HEK293 (cell line): ENCODE data around the gene CEBPA.
A peak's percentile ranks its signal among the peaks of the same experiment; 100 is the strongest.

Experiments
- CTCF ChIA-PET: fragments of 350-600 bp; formaldehyde crosslinking; extraction: SDS; loops from one replicate; lab custom pipeline; 2021; ENCODE audit warnings: antibody characterized with exemption; lab: Yijun Ruan, JAX
- POLR2A ChIA-PET: fragments of 300-600 bp; formaldehyde crosslinking; extraction: SDS; loops from one replicate; lab custom pipeline; 2020; ENCODE audit warnings: antibody characterized with exemption, inconsistent platforms; lab: Yijun Ruan, JAX
- H3K27ac ChIP-seq: fragments of 200-500 bp; sonication (Bioruptor generic); 2 replicates; pipeline ENCODE4 v1.5.1; 2014; ENCODE audit warnings: low read depth, low read length, control low read depth, inconsistent platforms; ENCODE audit errors: extremely low read depth
- H3K36me3 ChIP-seq, 2 experiments: fragments of 200-500 bp in 1 of 2; sonication (Bioruptor generic) in 1 of 2; 1 replicate in 1 of 2; 2 replicates in 1 of 2; pipeline ENCODE4 v1.5.1; 2014 to 2017; ENCODE audit warnings: inconsistent platforms in 2 of 2, low read length in 2 of 2; ENCODE audit not compliant: control insufficient read depth in 2 of 2, insufficient read depth in 1 of 2
- H3K4me1 ChIP-seq: fragments of 200-500 bp; sonication (Bioruptor generic); 2 replicates; pipeline ENCODE4 v1.5.1; 2014; ENCODE audit warnings: mild to moderate bottlenecking, low read length, inconsistent platforms; ENCODE audit not compliant: control insufficient read depth, insufficient read depth
- H3K4me3 ChIP-seq: 2 replicates; pipeline ENCODE4 v1.5.1; 2011; ENCODE audit warnings: low read depth, mild to moderate bottlenecking, control low read depth, low read length, moderate library complexity
- H3K9me3 ChIP-seq: fragments of 200-500 bp; sonication (Bioruptor generic); 2 replicates; pipeline ENCODE4 v1.5.1; 2014; ENCODE audit warnings: low read depth, low read length, inconsistent platforms; ENCODE audit not compliant: control insufficient read depth, insufficient read depth
- GFI1B ChIP-seq: fragments of 450-650 bp; formaldehyde crosslinking; IDR thresholded peaks from 2 replicates; pipeline ENCODE4 v1.5.1; 2016; ENCODE audit warnings: missing biosample characterization, missing genetic modification characterization
- HOXA7 ChIP-seq: sonication (generic); formaldehyde crosslinking; IDR thresholded peaks from 2 replicates; pipeline ENCODE4 v1.8.1; 2022; ENCODE audit warnings: missing genetic modification reagents, borderline replicate concordance
- INSM2 ChIP-seq: fragments of 450-650 bp; formaldehyde crosslinking; IDR thresholded peaks from 2 replicates; pipeline ENCODE4 v1.5.1; 2016; ENCODE audit warnings: missing biosample characterization, missing genetic modification characterization
- KLF10 ChIP-seq: fragments of 450-650 bp; IDR thresholded peaks from 2 replicates; pipeline ENCODE4 v1.5.1; 2018; ENCODE audit warnings: missing biosample characterization, mild to moderate bottlenecking, missing genetic modification characterization
- MYNN ChIP-seq: fragments of 450-650 bp; formaldehyde crosslinking; IDR thresholded peaks from 2 replicates; pipeline ENCODE4 v1.5.1; 2016; ENCODE audit warnings: missing biosample characterization, missing genetic modification characterization, borderline replicate concordance
- SCRT1 ChIP-seq: fragments of 450-650 bp; formaldehyde crosslinking; IDR thresholded peaks from 2 replicates; pipeline ENCODE4 v1.5.1; 2016; ENCODE audit warnings: missing biosample characterization, missing genetic modification characterization, borderline replicate concordance
- TSHZ1 ChIP-seq: fragments of 450-650 bp; formaldehyde crosslinking; IDR thresholded peaks from 2 replicates; pipeline ENCODE4 v1.5.1; 2016; ENCODE audit warnings: missing biosample characterization, missing genetic modification characterization, borderline replicate concordance
- YY1 ChIP-seq: fragments of 450-650 bp; formaldehyde crosslinking; IDR thresholded peaks from 2 replicates; pipeline ENCODE4 v1.5.1; 2018; ENCODE audit warnings: missing biosample characterization, missing genetic modification characterization
- ZNF184 ChIP-seq: fragments of 450-650 bp; IDR thresholded peaks from 2 replicates; pipeline ENCODE4 v1.5.1; 2018; ENCODE audit warnings: missing biosample characterization, mild to moderate bottlenecking, missing genetic modification characterization
- ZNF239 ChIP-seq: fragments of 450-650 bp; formaldehyde crosslinking; IDR thresholded peaks from 2 replicates; pipeline ENCODE4 v1.5.1; 2016; ENCODE audit warnings: missing biosample characterization, missing genetic modification characterization
- ZNF404 ChIP-seq: fragments of 450-650 bp; formaldehyde crosslinking; IDR thresholded peaks from 2 replicates; pipeline ENCODE4 v1.5.1; 2017; ENCODE audit warnings: missing biosample characterization, missing genetic modification characterization
- ZNF513 ChIP-seq: fragments of 450-650 bp; IDR thresholded peaks from 2 replicates; pipeline ENCODE4 v1.5.1; 2018; ENCODE audit warnings: missing biosample characterization, missing genetic modification characterization
- ZNF600 ChIP-seq: fragments of 450-650 bp; formaldehyde crosslinking; IDR thresholded peaks from 2 replicates; pipeline ENCODE4 v1.5.1; 2016; ENCODE audit warnings: missing biosample characterization, missing genetic modification characterization
- ZNF645 ChIP-seq: fragments of 450-650 bp; formaldehyde crosslinking; IDR thresholded peaks from 2 replicates; pipeline ENCODE4; 2016; ENCODE audit warnings: missing biosample characterization, missing genetic modification characterization
- ZNF843 ChIP-seq: fragments of 450-650 bp; formaldehyde crosslinking; IDR thresholded peaks from 2 replicates; pipeline ENCODE4 v1.5.1; 2016; ENCODE audit warnings: missing biosample characterization, missing genetic modification characterization
- ZXDB ChIP-seq: fragments of 450-650 bp; formaldehyde crosslinking; IDR thresholded peaks from 2 replicates; pipeline ENCODE4 v1.5.1; 2016; ENCODE audit warnings: missing biosample characterization, missing genetic modification characterization
- TF ChIP-seq, protein P1 (sequence below): fragments of 450-650 bp; formaldehyde crosslinking; IDR thresholded peaks from 2 replicates; pipeline ENCODE4 v1.5.1; 2016; ENCODE audit warnings: missing biosample characterization, missing genetic modification characterization
- TF ChIP-seq, protein P2 (sequence below): fragments of 450-650 bp; formaldehyde crosslinking; IDR thresholded peaks from 2 replicates; pipeline ENCODE4 v1.5.1; 2016; ENCODE audit warnings: missing biosample characterization, missing genetic modification characterization, low read depth
- TF ChIP-seq, protein P3 (sequence below): fragments of 450-650 bp; formaldehyde crosslinking; IDR thresholded peaks from 2 replicates; pipeline ENCODE4 v1.5.1; 2016; ENCODE audit warnings: missing biosample characterization, missing genetic modification characterization

Gene CEBPA

GRCh38 chr19:33310606-33311325, 8.4 kb upstream of the CEBPA start:
- POLR2A ChIA-PET, result interaction anchor here (2.1 kb wide), 1 partner anchor 8 kb away, joined by 9 read pairs; the partner anchor contains the start of gene CEBPA
- H3K36me3 ChIP-seq, result no peaks in the 10 kb centered on the region; a peak in 1 of 3 replicates
- H3K4me3 ChIP-seq, result no peak overlapping the region
- H3K9me3 ChIP-seq, result no peaks in the 10 kb centered on the region; the same call in 1 of the 2 replicates
- H3K27ac ChIP-seq, result no peak overlapping the region; the same call in 1 of the 2 replicates
- CTCF ChIA-PET, result interaction anchor here (0.7 to 3.2 kb wide), 9 partner anchors 8 to 212 kb away, joined by 3 to 24 read pairs (median 5); partner anchors contain the start of gene CEBPA
- peaks cover 10% of the 10 kb centered on the region for H3K4me1 ChIP-seq
- TF ChIP-seq, protein P1, sequence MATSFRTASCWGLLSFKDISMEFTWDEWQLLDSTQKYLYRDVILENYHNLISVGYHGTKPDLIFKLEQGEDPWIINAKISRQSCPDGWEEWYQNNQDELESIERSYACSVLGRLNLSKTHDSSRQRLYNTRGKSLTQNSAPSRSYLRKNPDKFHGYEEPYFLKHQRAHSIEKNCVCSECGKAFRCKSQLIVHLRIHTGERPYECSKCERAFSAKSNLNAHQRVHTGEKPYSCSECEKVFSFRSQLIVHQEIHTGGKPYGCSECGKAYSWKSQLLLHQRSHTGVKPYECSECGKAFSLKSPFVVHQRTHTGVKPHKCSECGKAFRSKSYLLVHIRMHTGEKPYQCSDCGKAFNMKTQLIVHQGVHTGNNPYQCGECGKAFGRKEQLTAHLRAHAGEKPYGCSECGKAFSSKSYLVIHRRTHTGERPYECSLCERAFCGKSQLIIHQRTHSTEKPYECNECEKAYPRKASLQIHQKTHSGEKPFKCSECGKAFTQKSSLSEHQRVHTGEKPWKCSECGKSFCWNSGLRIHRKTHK (tag by site-specific recombination), result no peak
- TF ChIP-seq ZNF239 (tag by site-specific recombination) (peak; percentile 76; the same call in 1 of the 2 replicates), KLF10 (no peak), GFI1B (tag by site-specific recombination) (no peak), HOXA7 (CRISPR knock-in tag) (no peak), YY1 (tag by site-specific recombination) (no peak), ZNF645 (tag by site-specific recombination) (no peak), ZNF184 (tag by site-specific recombination) (no peak), ZNF513 (no peak), ZNF404 (tag by site-specific recombination) (no peak), MYNN (tag by site-specific recombination) (no peak), TSHZ1 (no peak), SCRT1 (tag by site-specific recombination) (peak; percentile 41; the same call in 1 of the 2 replicates), ZXDB (no peak), ZNF600 (peak; percentile 68), INSM2 (tag by site-specific recombination) (no peak), ZNF843 (peak; percentile 28; the same call in 1 of the 2 replicates)
- TF ChIP-seq, protein P2, sequence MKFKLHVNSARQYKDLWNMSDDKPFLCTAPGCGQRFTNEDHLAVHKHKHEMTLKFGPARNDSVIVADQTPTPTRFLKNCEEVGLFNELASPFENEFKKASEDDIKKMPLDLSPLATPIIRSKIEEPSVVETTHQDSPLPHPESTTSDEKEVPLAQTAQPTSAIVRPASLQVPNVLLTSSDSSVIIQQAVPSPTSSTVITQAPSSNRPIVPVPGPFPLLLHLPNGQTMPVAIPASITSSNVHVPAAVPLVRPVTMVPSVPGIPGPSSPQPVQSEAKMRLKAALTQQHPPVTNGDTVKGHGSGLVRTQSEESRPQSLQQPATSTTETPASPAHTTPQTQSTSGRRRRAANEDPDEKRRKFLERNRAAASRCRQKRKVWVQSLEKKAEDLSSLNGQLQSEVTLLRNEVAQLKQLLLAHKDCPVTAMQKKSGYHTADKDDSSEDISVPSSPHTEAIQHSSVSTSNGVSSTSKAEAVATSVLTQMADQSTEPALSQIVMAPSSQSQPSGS (tag by site-specific recombination), result no peak
- TF ChIP-seq, protein P3, sequence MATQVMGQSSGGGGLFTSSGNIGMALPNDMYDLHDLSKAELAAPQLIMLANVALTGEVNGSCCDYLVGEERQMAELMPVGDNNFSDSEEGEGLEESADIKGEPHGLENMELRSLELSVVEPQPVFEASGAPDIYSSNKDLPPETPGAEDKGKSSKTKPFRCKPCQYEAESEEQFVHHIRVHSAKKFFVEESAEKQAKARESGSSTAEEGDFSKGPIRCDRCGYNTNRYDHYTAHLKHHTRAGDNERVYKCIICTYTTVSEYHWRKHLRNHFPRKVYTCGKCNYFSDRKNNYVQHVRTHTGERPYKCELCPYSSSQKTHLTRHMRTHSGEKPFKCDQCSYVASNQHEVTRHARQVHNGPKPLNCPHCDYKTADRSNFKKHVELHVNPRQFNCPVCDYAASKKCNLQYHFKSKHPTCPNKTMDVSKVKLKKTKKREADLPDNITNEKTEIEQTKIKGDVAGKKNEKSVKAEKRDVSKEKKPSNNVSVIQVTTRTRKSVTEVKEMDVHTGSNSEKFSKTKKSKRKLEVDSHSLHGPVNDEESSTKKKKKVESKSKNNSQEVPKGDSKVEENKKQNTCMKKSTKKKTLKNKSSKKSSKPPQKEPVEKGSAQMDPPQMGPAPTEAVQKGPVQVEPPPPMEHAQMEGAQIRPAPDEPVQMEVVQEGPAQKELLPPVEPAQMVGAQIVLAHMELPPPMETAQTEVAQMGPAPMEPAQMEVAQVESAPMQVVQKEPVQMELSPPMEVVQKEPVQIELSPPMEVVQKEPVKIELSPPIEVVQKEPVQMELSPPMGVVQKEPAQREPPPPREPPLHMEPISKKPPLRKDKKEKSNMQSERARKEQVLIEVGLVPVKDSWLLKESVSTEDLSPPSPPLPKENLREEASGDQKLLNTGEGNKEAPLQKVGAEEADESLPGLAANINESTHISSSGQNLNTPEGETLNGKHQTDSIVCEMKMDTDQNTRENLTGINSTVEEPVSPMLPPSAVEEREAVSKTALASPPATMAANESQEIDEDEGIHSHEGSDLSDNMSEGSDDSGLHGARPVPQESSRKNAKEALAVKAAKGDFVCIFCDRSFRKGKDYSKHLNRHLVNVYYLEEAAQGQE (tag by site-specific recombination), result no peak
